ENCODE data around the gene STXBP6.
"Not testable (repeated sequence)": the region's sequence is repeated elsewhere in the genome, so short reads cannot be mapped to it uniquely, and the experiment has no call there.

The STXBP6 gene

GRCh38 chr14:24803426-24803825 is 246.5 kb downstream of the STXBP6 start:
- not testable (repeated sequence) for DNase-seq (ENCODE audit: low read depth, low spot score)

GRCh38 chr14:24802236-24802635 is 247.7 kb downstream of the STXBP6 start:
- no peak for DNase-seq (ENCODE audit: low read depth, low spot score)

GRCh38 chr14:24801024-24801423 is 248.9 kb downstream of the STXBP6 start:
- no peak for DNase-seq (ENCODE audit: low read depth, low spot score)

GRCh38 chr14:24798911-24799462 is 251.0 kb downstream of the STXBP6 start:
- DNase-seq (ENCODE audit: low read depth, low spot score): no peak

- no peak for DNase-seq (ENCODE audit: low read depth, low spot score)
Observed at GRCh38 chr14:24795406-24795805, 254.5 kb downstream of the STXBP6 start.

GRCh38 chr14:24794644-24795305 is 255.2 kb downstream of the STXBP6 start:
- no peak for DNase-seq (ENCODE audit: low read depth, low spot score)

GRCh38 chr14:24790196-24790595 is 259.8 kb downstream of the STXBP6 start:
- no peak for DNase-seq (ENCODE audit: low read depth, low spot score)

- no peak for DNase-seq (ENCODE audit: low read depth, low spot score)
Observed at GRCh38 chr14:24789378-24789884, 260.5 kb downstream of the STXBP6 start.

- no peak for DNase-seq (ENCODE audit: low read depth, low spot score)
Observed at GRCh38 chr14:24785698-24786097, 264.2 kb downstream of the STXBP6 start.

- no peak for DNase-seq (ENCODE audit: low read depth, low spot score)
Observed at GRCh38 chr14:24784981-24785380, 265.0 kb downstream of the STXBP6 start.

GRCh38 chr14:24783791-24784190 is 266.2 kb downstream of the STXBP6 start:
- DNase-seq (ENCODE audit: low read depth, low spot score): no peak

- DNase-seq (ENCODE audit: low read depth, low spot score): no peak
Observed at GRCh38 chr14:24780281-24780680, 269.7 kb downstream of the STXBP6 start.

GRCh38 chr14:24777678-24778077 is 272.3 kb downstream of the STXBP6 start:
- DNase-seq (ENCODE audit: low read depth, low spot score): no peak

GRCh38 chr14:24775950-24776349 is 274.0 kb downstream of the STXBP6 start:
- no peak for DNase-seq (ENCODE audit: low read depth, low spot score)

- DNase-seq (ENCODE audit: low read depth, low spot score): no peak
Observed at GRCh38 chr14:24774187-24774915, 275.6 kb downstream of the STXBP6 start.

GRCh38 chr14:24773564-24773963 is 276.4 kb downstream of the STXBP6 start:
- not testable (repeated sequence) for DNase-seq (ENCODE audit: low read depth, low spot score)

- no peak for DNase-seq (ENCODE audit: low read depth, low spot score)
Observed at GRCh38 chr14:24766434-24766833, 283.5 kb downstream of the STXBP6 start.

GRCh38 chr14:24761141-24761540 is 288.8 kb downstream of the STXBP6 start:
- no peak for DNase-seq (ENCODE audit: low read depth, low spot score)

All from activated naive CD8-positive, alpha-beta T cell treated with anti-CD3 and anti-CD28 coated beads, Interleukin-2, amount 50 U/mL, for 16 hours (primary cell).